Raji (cell line): ENCODE results near the gene ZNF469.

Source experiments
- POLR2A ChIP-seq: IDR thresholded peaks from 2 replicates; pipeline ENCODE4 v1.6.1; 2011; ENCODE audit warnings: low read depth, low read length, control low read depth; ENCODE audit not compliant: insufficient read depth

ZNF469 gene

GRCh38 chr16:88366704-88367047 lies 16.1 kb upstream of the ZNF469 start:
- TF ChIP-seq POLR2A: no peak

GRCh38 chr16:88367560-88367959 lies 15.2 kb upstream of the ZNF469 start:
- no peak for TF ChIP-seq POLR2A

DNA sequence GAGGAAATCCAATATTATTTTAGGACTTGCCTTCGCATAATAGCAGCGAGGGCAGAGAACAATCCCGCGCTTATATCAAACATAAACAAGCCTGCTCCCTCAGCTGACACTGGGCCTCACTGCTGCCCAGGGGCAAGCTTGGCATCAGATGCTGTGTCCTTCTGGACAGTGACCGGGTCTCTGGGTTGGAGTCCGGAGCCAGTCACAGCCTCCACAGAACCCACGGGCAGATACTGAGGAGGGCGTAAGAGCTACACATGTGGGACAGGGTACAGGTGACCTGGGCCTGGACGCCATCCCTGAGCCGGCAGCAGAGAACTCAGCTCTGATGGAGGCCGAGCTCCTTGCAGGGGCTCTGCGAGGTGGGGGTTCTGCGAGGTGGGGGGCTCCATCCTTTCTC lies 14.7 kb upstream of the ZNF469 start:
- TF ChIP-seq POLR2A: no peak

- TF ChIP-seq POLR2A: no peak
These were observed 13.8 kb upstream of the ZNF469 start for GRCh38 chr16:88368994-88369393.

GRCh38 chr16:88369447-88370008 lies 13.2 kb upstream of the ZNF469 start:
- TF ChIP-seq POLR2A: no peak

DNA sequence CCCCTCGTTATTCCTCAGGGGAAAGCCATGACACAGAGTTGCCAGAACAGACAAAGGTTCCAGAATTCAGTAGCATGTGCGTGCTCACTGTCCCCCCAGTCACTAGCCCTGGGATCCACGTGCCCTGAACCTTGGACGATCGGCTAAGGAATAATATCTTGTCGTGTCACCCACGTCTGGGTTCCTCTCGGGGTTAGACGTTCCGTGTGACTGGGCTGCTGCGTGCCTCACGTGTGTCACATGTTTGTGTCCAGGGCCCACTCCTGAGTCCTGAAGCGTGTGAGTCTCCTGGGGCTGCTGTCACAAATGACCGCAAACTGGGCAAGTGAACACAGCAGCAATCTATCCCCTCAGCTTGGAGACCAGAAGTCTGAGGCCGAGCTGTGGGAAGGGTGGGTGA lies 12.4 kb upstream of the ZNF469 start:
- TF ChIP-seq POLR2A: no peak

GRCh38 chr16:88372522-88372921 lies 10.2 kb upstream of the ZNF469 start:
- TF ChIP-seq POLR2A: no peak

GRCh38 chr16:88373211-88373610 lies 9.5 kb upstream of the ZNF469 start:
- no peak for TF ChIP-seq POLR2A

DNA sequence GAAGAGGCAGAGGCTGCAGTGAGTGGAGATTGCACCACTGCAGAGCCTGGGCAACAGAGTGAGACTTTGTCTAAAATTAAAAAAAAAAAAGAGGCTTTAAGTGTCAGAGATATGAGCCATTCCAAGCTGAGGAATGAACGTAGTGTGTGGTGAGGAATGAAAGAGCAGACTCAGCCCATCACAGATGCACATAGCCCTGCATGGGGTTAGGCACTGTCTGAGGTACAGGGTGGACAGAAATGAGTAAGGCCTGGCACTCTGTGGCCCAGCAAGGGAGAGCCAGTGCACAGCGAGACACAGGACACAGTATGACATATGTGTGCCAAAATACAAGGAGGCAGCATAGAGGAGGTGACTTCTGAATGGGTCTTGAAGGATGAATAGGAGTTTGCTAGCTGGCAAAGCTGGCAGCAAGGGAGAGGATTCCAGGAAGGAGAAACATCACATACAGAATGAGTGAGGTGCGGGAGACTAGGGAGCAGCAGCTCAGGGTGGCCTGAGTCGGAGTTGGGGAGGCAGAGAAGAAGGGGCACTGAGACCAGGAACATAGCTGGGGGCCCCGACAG lies 8.7 kb upstream of the ZNF469 start:
- TF ChIP-seq POLR2A: no peak

DNA sequence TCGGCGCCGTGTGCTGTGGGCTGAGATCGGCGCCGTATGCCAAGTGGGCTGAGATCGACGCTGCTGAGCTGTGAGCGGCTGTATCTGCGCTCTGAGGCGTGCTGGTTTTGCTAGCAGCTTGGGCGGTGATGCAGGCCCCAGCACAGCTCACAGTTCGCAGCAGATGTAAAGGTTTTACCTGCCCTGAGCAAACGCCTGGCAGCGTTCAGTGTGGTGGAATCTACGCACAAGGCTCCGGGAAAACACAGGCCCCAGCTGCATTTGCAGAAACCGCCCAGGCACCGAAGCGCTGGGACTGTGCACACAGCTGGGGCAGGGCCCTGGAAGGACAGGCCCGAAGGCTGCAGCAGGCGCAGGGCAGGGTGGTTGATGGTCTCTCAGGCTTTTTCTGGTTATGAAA lies 8.0 kb upstream of the ZNF469 start:
- no peak for TF ChIP-seq POLR2A

- no peak for TF ChIP-seq POLR2A
These were observed 7.4 kb upstream of the ZNF469 start for GRCh38 chr16:88375236-88375975.

DNA sequence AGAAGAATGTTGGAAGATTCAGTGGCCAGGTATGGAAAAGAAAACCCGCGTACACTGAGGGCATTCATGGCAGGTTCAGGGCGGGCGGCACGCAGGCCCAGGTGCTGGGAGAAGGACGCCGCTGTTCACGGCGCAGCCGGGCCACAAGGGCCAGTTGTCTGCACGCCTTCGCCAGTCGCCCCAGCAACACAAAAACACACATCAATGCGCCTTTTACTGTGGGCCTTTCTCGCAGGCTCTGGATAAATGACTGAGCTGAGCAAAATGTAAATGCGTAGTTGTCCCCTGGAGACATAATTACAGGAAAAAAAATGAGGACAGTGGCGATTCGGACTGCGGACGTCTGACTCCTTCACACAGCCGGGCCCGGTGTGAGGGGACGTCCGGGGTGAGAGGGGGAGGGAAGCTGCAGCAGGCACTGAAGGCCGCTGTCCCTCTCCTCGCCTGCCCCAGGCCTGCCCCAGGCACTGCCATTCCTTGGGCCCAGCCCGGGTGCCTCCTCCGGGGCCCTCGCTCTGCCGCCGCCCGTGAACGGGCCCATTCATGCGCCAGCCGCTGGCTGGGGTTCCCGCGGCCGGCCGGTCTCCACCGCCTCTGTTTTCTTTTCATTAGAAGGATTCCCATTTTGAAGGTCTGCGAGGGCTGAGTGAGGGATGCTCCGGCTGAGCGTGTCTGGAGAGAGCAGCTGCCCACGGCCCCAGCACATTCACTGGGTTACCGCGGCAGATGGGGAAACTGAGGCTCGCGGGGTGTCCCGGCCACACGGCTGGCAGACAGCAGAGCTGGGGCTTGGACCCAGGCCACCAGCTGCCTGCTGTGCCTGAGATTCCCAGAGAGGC lies 6.5 kb upstream of the ZNF469 start:
- no peak for TF ChIP-seq POLR2A

DNA sequence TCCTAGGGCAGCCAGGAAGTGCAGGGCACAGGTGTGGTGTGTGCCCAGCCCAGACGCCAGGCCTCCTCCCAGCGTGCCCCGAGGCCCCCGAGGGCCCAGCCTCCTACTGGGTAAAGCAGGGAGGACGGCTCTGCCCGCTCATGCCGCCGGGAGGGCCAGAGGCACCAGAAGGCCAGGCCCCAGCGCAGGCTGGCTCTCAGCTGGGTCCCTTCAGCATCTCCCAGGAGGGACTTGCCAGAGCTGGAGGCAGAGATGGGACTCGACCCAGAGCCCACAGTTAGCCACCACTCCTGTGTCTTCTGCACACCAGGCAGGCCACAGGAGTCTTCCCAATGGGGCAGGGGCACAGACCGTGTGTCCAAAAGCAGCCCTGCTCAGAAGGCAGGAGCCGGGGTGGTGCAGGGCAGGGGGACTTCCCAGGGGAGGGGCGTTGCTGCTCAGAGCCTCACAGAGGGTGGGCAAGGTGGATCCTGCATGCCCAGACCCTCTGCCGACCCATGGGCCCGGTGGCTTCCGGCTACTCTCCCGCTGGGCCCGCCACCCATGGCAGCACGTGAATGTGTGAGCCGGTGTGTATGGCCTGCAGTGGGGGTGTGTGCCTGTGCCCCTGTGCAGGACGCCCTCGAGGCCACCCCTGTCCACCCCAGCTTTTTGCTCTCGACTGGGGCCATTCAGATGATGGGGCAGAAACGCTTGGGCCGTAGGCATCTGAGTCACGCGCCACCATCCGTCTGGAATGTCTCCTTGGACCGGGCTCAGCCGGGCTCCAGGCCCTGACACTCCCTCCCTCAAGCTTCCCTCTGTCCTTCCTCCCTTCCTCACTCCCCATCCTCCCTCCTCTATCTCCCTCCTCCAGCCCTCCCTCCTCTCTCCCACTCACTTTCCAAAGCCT lies 5.7 kb upstream of the ZNF469 start:
- no peak for TF ChIP-seq POLR2A

DNA sequence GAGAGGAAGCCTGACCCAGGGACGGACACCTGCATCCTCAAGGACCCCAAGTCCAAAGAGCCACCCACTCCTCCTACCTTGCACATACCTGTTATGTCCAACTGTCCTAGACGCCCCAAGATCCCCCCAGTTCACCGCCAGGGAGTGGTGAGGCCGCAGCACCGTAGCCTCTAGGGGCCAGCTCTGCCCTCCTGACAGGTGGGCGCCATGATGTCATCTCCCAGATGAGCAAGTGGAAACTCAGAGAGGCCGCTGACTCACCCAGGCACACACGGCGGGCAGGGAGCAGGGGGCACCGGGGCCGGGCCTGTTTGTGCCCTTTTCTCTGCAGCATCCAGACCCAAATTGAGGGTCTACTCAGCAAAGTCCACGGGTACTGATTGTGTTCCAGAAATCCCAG lies 4.8 kb upstream of the ZNF469 start:
- TF ChIP-seq POLR2A: no peak

GRCh38 chr16:88378401-88378800 lies 4.4 kb upstream of the ZNF469 start:
- no peak for TF ChIP-seq POLR2A
